GM19023 (cell line): ENCODE measurements around the gene ACSBG1.

Experiments
- ATAC-seq: cut with Tn5 transposase; IDR thresholded peaks from one replicate; pipeline ENCODE4 v1.9.1; 2021; ENCODE audit warnings: mild to moderate bottlenecking, moderate library complexity; ENCODE audit not compliant: unreplicated experiment

The ACSBG1 gene

DNA sequence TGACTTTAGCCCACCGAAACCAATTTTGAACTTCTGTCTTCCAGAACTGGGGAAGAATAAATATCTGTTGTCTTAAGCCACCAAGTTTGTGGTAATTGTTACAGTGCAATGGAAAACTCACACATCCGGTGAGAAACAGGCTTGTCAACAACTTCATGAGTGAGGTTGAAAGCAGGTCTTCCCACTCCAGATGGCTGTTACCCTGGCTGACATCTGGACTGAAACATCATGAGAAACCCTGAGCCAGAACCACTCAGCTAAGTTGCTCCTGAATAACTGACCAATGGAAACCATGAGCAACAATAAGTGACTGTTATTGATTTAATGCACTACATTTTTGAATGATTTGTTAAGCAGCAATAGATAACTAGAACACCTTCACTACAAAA is 10.3 kb downstream of the ACSBG1 start:
- no peak for ATAC-seq

DNA sequence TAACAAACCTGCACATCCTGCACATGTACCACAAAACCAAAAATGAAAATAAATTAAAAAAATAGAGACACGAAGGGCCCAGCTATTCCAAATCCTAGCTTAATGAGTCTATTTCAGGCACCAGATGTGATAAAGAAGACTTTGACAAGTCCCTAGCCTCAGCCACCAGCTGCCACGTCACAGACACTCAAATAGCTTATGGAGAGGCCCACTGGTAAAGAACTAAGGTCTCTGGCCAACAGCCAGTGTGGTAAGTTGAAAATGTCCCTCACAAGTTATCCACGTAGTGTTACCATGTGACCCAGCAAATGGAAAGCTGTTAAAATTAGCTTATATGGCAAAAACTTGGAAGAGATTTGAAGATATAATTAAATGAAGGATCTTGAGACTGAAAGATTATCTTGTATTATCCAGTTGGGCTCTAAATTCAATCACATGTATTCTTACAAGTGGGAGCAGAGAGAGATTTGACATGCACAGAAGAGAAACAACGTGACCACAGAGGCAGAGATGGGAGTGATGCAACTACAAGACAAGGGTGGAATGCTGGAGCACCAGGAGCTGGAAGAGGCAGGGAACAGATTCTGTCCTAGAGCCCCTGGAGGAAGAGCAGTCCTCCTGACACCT is 10.9 kb downstream of the ACSBG1 start:
- ATAC-seq, result no peak

DNA sequence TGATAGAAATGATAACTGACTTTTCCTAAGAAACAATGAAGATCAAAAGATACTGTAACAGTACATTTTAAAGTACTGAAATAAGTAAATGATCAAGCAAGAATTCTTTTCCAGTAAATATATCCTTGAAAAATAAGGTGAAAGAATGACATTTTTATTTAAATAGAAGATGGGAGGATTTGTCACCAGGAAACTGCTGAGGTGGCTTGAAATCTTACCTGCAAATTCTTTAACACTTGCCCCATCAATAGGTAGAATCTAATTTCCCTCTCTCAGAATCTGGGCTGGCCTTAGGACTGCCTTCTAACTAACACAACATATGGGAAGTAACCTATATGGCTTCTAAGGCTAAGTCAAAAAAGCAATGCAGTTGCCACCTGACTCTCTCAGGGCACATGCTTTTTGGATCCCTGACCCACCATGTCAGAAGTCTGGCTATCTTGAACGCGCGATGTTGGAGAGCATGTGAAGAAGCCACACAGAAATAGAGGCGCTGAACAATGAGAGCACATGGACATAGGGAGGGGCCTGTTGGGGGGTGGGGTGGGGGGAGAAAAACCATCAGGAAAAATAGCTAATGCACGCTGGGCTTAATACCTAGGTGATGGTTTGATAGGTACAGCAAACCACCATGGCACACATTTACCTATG is 11.5 kb downstream of the ACSBG1 start:
- ATAC-seq, result no peak

DNA sequence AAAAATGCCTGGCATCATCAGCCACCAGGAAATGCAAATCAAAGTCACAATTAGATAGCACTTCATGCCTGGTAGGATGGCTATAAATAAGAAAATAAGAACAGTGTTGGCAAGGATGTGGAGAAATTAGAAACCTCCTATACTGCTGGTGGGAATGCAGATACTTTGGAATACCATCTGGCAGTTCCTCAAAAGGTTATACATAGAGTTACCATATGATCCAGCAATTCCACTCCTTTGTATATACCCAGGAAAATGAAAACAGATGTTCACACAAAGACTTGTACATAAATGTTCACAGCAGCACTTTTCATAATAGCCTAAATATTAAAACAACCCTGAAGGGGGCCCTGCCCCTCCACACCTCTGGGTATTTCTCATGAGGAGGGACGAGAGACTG is 13.7 kb downstream of the ACSBG1 start:
- no peak for ATAC-seq

DNA sequence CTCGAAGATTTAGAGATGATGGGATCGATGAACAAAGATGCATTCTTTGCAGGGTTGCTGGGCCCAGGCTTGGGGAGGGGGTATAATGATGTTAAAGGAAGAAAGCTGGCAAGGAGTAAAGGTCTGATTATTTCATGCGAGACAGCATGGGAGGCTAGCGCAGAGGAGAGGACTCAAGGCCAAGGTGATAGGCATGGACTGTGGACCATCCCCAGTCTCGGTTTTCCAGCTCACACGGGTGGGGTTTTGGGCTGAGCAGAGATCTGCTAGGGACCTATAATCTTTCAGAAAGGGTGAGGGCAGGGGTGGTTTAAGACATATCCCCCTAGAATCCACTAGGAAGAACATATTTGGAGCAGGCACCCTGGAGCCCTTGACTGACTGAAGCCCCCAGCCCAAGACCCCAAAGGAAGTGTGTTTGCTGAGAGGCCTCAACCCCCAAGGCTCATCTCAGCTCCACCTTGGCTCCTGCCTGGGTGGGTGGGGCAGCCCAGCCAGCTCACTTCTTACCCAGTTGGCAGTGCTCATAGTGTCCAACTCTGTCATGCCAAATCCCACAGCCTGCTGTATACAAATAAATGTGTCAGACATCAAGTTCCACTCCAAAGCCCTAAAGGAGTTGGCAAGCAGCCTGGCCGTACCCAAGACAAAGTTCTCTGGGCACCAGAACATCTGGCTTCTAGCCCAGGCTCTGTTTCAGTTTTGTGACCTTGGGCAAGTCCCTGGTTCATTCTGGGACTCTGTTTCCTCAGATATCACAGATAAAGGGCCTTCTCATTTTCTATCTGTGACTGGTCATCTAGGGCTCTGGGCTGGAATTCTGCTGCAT is 17.9 kb downstream of the ACSBG1 start:
- no peak for ATAC-seq

DNA sequence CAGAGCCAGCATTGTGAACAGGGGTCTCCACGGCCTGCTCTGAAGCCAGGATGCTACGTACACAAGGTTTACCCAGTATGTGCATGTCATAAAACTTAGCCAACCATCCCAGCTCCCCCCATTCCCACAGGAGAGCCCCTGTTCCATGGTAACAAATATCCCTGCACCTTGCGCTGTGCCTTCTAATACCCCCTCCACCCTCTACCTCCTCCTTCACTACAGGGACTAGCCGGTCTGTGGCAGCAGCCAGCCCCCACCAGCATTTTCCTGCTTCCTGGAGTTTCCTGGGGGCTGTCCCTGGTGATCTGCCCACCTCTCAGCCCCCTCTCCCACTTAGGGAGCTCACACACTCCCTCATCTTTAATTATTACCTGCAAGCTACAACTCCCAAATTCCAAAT is 20.4 kb downstream of the ACSBG1 start:
- no peak for ATAC-seq

DNA sequence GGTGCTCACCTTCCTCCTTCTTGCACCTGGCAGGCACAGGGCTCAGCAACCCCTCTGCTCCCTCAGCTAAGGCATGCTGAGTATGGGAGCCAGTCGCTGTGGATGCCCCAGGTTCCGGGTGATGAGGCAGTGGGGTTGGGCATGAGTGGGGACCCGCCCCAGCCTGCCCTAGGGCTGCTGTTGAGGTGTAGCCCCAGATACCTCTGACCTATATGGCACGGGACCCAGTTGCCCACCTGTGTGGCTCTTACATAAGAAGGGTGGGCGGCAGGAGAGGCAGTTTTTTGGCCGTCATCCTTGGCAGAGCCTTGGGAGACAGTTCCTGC is 21.0 kb downstream of the ACSBG1 start:
- ATAC-seq, result no peak

DNA sequence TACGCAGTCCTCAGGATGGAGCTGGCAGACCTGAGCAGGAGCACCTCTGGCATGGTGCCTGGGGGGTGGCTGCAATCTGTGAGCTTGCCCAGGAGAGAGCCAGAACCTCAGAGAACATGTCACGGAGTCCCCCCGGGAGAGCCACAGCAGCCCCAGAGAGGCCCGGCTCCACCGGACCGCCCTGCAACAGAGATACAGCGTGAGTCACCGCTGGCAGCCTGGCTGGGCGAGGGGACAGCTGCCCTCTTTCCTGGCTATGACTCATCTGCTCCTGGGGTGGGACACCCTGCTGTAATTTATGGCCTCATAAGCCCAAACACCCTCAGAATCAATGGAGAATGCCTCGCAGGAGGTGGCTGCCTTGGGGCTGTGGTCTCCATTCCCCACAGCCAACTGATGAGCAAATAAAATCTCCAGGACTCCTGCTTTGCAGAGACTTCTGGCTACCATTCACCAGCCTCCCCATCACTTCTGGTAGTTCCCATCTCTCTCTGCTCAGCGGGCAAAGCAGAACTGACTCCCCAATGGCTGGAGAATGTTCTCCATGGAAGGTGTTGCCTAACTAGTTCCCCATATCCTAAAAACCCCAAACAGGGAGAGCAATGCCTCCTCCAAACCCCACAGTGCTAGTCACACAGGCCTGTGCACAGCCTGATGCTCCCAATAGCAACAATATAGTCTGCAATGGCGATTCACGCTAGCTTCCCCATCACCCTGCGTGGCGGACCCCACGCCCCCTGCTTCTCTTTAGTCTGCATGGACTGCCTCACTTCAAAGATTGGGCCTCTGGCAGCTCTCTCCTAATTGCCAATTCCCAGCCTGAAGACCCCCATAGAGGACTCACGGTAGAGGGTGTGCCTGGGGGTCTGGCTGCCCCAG is 21.6 kb downstream of the ACSBG1 start:
- ATAC-seq, result no peak

DNA sequence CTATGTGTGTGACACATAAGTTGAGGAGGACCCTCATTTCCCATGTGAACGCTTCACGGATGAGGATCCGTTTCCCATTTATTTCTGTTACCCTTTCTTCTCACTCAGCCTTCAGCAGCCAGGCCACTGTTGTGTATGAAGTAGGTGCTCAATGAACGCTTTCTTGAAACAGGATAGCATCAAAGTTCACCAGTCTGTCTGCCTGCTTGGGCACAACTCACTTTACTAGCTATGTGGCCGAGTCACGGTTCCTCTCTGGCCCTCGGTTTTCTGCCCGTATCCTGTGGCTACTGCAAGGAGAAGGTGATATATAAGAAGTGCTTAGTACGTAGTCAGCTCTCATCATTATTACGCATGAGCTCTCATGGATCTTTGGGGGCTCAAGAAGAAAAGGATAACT is 22.4 kb downstream of the ACSBG1 start:
- ATAC-seq, result no peak

DNA sequence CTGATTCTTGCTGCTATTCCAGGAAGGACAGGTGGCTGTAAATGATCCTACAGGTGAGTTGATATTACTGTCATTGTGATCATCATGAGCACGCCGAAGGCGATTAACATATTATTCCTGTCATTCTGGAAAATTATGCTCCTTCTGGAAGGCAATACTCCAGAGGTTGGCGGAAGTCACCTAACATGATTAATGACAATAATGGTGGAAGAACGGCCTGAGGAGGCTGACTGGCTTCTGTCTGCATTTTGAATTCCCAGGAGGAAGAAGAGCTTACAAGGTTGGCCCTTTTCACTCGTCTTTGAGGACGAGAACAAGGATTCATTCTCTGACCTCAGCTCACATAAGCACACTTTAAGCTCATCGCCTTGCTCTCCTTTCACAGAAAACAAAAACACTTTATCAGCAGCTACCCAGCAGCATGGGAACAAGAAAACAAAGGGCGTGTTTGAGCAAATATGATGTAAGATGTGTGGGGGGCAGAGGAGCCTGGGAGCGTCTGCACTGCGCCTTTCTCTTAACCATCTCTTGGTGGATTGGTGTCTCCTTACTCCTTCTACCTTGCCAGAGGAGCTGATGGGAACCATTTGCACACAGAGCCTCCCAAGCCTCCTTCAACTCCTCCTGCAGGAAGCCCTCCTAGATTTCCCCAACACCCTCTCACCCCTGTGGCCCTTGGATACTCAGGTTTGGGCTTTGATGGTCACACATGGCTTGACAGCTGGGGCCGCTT is 23.0 kb downstream of the ACSBG1 start:
- no peak for ATAC-seq

DNA sequence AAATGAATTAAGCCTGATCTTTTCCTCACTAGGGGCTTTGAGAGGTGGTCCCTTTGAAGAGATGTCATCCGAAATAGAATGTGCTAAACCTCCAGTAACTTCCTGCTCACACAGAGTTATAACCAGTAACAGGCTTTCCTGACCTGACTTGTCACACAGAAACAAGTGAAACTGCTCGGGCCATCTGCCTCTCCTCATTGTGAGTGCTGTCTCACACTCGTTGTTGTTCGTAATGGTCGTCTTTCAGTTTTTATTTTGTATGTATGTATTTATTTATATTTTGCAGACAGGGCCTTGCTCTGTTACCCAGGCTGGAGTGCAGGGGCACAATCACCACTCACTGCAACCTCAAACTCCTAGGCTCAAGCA is 24.0 kb downstream of the ACSBG1 start:
- no peak for ATAC-seq

DNA sequence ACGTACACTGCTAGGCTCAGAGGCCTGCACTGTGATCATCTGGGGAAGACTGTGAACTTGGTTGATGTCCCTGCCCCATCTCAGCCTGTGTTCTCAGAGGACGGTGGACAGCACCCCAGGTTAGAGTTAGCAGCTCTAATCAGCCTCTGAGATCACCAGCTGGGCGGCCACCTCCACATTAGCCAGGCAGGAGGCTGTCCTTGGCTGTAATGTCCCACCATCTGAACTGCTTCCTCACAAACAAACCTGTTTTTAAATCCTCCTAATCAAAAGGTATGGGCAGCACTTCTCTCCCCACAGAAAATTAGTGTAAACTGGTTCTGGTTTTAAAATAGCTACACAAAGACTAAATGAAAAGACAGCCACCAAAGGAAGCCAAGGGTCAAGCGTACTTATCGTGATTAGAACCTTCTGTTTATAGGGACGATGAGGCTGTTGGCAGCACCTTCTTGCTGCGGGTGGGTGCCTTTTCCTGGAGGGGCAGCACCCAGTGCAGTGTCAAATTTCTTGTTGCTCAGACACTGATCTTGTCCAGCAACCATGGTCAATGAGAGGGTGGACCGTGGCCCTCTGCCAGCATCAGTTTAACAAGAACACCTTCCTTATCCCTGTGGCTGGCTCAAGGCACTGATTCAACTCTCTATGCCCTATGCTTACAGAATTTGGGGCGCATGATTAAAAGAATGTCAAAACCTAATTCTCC is 24.6 kb downstream of the ACSBG1 start:
- ATAC-seq, result no peak

DNA sequence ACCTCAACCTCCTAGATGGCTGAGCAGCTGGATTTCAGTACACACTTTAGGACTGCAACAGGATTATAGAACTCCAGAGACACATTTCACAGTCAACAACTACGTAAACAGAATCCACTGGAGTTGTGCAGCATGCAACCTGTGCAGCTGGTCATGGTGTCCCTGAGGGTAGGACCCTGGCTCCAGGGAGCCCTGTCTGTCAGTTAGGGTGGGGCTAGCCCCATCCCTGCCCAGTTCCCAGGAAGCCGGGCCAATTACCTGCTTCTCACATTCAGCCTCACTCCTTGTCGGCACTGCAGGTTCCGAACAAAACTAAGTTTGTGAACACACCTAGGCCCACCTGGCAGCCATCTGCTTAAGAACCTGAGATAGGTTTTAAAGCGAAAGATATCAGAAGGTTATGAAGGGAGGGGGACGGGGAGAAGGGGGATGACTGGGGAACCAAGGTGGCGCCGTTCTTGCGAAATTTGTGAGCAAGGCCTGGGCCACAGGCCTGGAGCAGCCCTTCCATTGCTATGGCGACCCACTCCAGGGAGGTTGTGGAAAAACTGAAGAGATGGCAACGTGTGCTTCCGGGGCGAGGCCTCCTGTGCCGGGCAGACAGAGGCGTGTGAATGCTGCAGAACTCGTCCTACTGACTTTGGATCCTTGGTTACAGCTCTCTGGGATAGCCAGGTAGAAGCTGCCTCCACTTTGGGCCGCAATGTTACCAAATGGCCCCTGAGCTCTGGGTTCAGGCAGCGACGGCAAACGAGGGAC is 25.3 kb downstream of the ACSBG1 start:
- ATAC-seq, result no peak

DNA sequence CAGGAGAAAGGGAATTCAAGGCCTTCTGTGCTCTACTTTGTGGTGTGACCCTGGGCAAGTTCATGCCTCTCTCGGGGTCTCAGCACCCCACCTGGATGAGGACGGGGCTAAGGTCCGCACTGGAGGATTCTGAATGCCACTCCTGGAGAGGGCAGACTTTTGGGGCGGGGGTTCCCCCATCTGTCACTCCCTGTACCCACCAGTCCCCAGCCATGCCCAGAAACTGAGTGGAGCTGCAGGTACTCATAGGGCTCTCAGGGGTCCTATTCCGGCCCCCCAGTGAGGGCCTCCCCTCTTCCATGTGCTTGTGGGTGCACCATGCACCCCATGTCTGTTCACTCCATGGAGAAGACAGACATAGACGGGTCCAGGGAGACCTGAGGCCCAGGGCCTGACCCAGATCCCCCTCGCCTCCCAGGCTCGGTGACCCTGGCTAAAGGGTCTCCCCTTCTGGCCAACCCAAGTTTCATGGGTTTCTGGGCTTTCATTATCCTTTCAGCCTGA is 26.0 kb downstream of the ACSBG1 start:
- ATAC-seq, result no peak

DNA sequence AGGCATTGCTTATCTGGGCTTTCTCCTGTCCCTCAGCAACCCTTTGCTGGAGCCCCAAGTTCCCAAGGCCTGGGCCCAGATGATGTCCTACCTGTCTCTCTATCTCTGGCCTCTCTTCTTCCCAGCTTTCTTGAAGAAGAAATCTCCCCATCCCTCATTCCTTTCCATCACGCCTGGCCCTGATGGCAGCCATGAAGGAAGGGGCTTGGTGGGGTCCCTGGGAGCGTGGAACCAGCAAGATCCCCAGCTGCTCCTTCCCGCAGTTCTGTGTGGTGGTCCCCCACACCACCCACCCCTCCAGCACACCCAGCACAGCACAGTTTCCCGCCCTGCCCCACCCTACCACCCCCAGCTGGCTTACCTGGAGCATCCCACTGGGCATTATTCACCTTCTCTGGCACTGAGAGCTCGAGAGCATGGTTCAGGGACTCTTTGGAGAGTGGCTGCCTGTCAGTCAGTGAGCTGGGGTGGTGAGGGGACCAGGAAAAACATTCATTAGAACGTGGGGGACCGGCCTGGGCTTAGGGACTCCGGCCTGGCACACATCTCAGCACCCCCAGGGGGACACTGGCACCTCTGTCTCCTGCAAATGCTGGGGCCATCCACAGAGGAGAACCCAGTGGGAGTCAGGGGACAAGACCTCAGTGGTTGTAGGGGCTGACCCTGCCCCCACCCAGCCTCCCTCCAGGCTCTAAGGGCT is 26.6 kb downstream of the ACSBG1 start:
- ATAC-seq, result no peak

DNA sequence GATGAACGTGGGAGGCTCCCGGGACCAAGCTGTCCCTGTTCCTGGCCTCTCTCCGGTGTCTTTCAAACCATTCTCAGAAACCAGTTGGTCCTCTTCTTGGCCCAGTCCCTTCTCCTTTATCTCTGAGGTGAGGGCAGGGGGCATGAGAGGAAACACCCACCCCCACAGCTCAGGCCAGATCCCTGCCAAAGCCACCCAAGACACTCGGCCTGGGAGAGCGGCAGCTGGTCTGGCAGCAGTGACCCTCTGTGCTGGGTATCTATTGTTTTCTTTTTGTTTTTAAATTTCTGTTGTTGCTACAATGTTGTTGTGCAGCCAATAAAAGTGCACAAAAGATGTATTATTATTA is 27.3 kb downstream of the ACSBG1 start:
- no peak for ATAC-seq

DNA sequence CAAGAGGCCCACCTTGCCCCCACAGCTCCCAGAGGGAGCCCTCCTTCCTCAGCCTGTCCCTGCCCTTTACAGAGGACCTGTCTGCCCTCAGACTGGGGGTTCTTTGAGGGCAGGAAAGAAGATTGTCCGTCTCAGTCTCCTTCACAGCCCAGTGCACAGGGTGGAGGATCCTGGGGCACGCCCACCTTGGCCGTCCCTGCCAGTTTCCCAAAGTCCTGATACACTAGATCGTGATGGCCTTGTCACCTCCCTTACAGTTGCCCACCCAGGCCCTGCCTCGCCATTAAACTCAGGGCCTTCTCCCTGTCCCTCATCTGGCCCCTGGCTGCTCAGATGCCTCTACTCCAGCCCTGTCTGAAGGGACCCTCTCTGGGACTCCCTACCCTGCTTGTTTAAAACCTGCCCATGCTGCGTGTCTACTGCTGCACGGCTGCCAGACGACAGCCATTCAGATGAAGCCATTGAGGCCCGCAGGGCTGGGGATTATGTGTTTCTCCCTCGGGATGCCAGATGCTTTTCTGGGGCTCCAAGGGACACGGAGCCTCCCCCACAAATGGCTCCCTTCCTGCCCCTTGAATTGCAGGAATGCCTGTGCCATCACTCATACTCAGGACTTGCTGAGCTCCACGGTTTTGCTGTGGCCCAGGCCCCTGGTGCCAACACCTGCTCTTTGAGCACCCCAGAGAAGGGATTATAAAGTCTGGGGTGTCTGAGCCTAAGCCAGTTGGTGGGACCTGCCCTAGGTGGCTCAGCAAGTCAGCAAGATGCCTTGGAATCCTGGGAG is 27.8 kb downstream of the ACSBG1 start:
- no peak for ATAC-seq

DNA sequence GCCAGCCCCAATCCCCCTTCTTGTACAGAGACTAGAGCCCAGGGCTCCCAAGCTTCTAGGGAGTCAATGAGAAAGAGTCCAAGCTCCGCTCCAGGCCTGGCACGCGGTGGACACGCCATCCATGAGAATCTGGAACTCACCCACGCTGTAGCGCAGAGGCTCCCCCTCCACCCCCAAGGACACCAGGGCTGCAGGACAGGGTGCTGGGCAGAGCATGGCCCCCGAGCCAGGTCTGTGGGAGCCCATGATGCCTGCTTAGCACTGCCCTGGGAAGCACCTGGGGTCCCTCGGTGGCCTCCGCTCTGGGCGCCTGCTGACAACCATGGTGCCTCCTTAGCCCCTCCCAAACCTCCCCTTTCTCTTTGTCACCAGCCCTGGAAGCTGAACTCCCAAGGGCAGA is 28.5 kb downstream of the ACSBG1 start:
- no peak for ATAC-seq
